ENCODE data around the gene TRIM41.
"Not testable (repeated sequence)": the region's sequence is repeated elsewhere in the genome, so short reads cannot be mapped to it uniquely, and the experiment has no call there.

Gene TRIM41

DNA sequence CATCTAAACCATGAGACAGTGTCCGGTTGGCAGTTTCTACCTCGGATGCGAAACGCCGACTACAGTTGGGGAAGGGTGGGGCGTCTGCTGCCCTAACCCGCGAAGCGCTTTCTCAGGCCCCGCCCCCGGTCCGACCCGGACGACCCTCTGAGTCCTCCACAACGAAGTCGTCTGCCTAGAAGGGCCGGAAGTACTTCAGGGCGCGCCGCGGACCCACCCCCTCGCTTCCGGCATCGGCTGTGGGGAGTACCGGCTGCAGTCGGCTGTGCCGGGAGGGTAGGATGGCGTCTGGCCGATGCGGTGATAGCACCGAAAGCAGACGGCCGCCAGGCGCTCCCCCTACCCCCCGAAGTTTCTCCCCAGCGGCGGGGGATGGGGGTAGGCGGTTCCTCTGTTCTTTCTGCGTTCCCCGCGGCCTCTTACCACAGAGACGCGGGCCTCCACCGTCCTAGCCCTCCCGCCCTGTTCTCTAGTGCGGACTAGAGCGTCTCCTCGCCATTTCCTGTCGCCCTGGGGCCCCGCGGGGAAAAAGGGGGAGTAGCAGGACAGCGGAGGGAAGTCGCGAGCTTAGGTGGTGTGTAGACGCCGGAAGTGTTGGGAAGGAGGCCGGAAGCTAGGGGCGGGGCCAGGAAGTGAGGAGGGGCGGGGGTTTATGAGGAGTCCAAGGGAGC is at the start of gene TRIM41:
TRIM41 (plus strand) TSS at position 224 of the 671 bp plus-strand sequence. CDS start 719 bp downstream, outside the sequence.
- peak; percentile 94 to 95 for DNase-seq

- peak in 1 of 2 experiments; percentile 42 for DNase-seq
These were observed 49.4 kb upstream of the TRIM41 start for GRCh38 chr5:181173420-181174342.

DNA sequence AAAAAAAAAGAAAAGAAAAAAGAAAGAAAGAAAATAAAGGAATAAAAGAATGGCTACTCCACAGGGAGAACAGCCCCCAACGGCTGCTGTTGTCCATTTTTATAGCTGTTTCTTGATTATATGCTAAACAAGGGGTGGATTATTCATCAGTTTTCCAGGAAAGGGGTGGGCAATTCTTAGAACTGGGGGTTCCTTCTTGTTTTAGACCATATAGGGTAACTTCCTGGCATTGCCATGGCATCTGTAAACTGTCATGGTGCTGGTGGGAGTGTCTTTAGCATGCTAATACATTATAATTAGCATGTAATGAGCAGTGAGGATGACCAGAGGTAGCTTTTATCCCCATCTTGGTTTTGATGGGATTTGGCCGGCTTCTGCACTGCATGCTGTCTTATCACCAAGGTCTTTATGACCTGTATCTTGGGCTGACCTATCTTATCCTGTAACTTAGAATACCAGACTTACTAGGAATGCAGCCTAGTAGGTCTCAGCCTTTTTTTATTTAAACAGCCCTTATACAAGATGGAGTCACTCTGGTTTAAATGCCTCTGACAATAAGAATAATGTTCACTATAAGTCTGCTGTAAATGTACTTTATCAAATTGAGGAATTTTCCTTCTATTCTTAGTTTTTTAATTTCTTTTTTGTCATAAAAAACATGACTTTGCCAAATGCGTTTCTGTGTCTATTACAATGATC is 46.7 kb upstream of the TRIM41 start:
- no peak for DNase-seq

- not testable (repeated sequence) for DNase-seq
These were observed 45.5 kb upstream of the TRIM41 start for GRCh38 chr5:181177559-181177958.

DNA sequence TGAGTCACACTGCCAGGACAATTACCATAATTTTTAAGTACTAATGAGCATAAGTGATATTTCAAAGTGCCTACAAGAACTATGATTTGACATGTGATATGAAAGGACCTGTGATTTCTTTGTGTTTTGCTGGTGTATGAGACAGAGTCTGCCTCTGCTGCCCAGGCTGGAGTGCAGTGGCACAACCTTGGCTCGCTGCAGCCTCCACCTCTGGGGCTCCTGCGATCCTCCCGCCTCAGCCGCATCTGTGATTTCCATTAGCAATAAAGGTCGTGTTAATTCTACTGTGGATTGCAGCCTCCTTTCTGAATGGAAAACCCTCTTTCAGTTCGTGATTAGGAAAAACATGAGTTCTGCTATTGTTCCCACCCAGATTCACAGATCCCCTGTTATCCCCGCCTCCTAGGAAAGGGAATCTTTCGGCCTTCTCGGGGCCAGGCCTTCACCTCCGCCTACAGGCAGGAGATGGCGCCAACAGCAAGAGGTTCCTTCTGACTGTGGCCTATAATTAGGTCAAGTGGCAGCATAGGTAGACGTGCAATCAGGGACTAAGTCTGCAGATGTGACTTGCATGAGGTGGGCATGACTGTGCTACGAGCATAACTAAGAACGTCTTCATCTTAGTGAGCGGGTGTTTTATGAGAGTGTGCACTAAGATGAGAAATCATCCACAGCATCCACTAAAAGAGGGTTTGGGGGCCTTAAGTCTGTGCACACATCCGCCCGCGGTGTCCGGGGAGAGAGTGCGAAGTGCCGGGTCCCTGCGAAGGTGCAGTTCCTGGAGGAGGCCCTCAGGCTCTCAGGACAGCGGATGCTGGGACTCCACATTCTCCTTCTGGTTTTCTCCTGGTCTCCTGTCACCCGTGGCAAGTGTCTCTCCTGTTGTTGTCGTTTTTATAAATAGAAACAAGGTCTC is 41.2 kb upstream of the TRIM41 start:
- DNase-seq, result peak; percentile 52 to 58

DNA sequence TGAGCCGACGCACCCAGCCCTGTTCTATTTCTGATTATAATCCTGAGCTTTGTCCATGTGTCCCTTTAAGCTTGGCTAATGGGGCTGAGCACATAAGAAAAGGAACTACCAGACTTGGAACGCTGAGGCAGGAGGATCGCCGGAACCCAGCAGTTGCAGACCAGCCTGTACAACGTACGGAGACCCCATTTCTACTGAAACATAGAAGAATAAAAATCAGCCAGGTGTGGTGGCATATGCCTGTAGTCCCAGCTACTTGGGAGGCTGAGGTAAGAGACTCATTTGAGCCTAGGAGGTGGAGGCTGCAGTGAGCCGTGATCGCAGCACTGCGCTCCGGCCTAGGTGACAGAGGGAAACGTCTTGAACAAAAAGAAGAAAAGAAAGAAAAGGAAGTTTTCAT is 40.4 kb upstream of the TRIM41 start:
- DNase-seq, result no peak

GRCh38 chr5:181184845-181185216 is 38.2 kb upstream of the TRIM41 start:
- no peak for DNase-seq

DNA sequence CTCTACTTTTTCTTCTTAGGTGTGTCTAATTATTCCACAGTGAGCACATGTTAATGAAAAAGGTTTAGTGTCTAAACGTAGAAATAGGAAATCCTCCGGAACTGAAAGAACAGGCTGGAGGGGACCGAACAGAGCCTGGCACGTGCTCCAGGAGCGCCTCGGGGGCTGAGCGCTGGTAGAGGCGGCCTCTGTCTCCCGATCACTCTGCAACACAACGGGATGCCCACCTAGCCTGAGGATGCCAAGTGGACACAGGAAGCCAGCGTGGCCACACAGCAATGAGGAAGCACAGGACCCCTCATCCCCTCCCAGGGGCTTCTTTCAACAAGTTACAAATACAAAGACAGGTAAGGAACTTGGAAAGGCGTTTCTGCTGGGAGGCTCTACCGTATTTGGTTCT is 37.5 kb upstream of the TRIM41 start:
- DNase-seq, result no peak

GRCh38 chr5:181186022-181186421 is 37.1 kb upstream of the TRIM41 start:
- no peak for DNase-seq

DNA sequence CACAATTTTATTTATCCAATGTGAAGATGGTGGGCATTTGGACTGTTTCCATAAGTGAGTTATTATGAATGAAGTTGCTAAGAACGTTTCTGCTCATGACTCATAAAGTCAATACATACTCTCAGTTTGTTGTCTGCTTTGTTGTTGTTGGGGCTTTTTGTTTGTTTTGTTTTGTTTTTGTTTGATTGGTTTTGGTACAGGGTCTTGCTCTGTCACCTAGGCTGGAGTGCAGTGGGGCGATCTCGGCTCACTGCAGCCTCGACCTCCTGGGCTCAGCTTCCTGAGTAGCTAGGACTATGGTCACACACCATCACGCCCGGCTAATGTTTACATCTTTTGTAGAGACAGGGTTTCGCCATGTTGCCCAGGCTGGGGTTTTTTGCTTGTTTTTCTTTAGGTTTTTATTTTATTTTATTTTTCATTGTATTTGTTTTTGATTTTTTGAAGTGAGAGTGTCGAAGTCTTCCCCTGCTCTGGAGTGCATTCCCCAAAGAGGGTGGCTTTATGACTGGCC is 36.0 kb upstream of the TRIM41 start:
- DNase-seq, result no peak

- no peak for DNase-seq
These were observed 35.4 kb upstream of the TRIM41 start for GRCh38 chr5:181187500-181188213.

DNA sequence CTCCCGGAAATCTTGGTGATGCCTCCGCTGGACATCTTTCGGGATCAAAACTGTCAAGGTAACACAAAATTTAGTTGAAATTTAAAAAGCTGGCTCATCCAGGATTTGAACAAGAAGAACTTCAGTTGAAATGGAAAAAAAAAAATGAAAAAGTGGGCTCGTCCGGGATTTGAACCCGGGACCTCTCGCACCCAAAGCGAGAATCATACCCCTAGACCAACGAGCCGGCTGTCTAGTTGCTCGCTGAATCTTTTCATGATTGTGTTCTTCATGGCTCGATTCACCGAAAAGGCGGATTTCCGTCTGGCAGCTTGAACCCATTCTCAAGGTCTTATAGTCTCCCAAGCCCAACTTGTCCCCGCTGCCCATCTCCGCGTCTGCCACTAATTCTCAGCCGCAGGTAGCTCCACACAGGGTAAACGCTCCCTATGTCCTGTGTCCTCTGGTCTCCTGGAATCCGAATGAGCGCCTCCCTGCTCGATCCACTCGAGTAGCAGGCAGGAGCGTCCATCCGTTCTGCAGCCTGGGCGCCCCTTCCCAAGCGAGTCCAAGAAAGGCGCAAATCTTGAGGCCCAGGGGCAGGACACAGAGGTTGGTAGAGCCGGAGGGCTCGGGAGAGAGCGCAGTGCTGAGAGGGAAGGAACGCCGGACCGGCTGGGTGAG is 34.2 kb upstream of the TRIM41 start:
- peak; percentile 70 to 75 for DNase-seq

DNA sequence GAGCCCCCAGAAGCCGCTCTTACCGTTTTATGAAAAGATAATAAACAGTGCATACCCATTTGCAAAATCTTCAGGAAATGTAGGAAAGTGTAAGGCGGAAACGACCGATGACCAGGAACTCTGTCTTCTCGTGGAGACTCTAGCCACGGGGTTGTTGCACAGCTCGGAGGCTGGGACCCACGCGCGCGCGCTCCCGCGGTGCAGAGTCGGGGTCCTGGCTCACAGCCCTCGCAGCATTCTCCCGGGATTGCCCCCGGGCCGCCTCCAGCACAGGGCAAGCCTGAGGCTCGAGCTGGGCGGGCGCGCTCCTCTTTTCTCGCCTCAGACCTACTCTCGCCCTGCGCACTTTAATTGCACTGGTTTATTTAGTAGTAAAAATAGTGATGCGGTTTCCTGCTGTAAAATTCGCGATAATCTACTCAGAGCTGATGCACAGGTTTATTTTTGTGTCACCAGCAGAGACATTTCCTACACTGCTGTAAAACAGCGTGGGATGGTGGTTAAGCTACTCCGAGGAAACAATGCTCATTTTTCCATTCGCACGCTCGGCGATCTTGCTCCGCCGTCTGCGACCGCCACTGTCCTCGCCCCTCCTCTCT is 33.6 kb upstream of the TRIM41 start:
- DNase-seq, result peak; percentile 59 to 61

GRCh38 chr5:181189962-181190710 is 32.9 kb upstream of the TRIM41 start:
- DNase-seq, result peak in 1 of 2 experiments; percentile 53

- no peak for DNase-seq
These were observed 32.2 kb upstream of the TRIM41 start for GRCh38 chr5:181190711-181191525.

GRCh38 chr5:181191526-181192336 is 31.4 kb upstream of the TRIM41 start:
- DNase-seq, result peak; percentile 89 to 92

DNA sequence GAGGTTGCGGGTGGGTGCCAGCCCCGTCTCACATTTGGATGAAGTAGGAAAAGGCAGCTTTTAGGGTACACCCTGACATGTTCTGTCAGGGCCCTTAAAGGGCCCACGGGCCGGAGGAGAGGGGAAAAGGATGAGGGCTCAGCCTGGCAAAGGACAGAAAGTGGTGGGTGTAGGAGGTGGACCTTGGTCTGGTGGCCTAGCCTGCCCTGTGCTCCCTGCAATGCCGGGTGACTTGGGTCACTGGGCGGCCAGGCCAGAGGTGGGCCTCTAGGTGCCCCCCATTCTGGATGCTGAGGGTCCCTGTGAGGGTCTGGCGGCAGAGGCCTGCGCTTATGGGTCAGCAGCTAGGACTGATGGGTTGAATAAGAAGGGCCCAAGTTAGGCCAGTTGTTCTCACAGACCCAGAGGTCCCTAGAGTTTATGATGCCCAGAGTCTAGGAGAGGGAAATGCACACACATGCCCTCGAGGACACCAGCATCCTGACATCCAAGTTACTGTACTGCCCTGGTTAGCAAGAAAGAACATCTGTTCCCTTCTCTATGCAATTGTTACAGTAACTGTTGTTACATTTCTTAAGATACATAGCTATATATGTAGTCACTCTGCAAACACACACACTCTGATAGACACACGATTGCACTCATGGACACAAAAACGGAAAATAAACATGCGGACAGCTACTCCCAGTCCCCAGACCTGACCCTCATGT is 30.6 kb upstream of the TRIM41 start:
- DNase-seq, result no peak
